ENCODE measurements around the gene RASA3. TPM values are rescaled to one million over a fixed set of nuclear protein-coding genes. Genes with fewer than 3 reads are reported as not detected.

Gene RASA3
- total and polyA plus RNA-seq, 2 donors (not counting 3 experiments of a cell fraction or from before 2014, with no cell fraction given): 26.5 to 53.8 TPM

- Histone ChIP-seq H3K4me1 (ENCODE audit: control insufficient read depth, extremely low read depth, insufficient read depth, low read length) (no peaks in the 10 kb centered on the region), H3K27ac (ENCODE audit: insufficient read depth, low read depth, low read length) (no peak overlapping the region), H3K79me2 (ENCODE audit: control insufficient read depth, insufficient read depth, low read length) (no peaks in the 10 kb centered on the region), H3K9ac (replicated peaks; ENCODE audit: extremely low read depth, insufficient read depth, low read length) (no peak overlapping the region), H2AFZ (ENCODE audit: low read depth, low read length) (no peak overlapping the region), H3K4me3 (replicated peaks in 1 of 3; ENCODE audit: insufficient read depth in 1 of 3, low read depth in 1 of 3, low read length in 3 of 3) (no peak overlapping the region), H3K27me3 (ENCODE audit: control insufficient read depth in 2 of 2, insufficient read depth in 2 of 2, low read length in 2 of 2) (no peaks in the 10 kb centered on the region), H3K9me1 (replicated peaks; ENCODE audit: control insufficient read depth, extremely low read depth, insufficient read depth, low read length) (no peaks in the 10 kb centered on the region), H4K20me1 (replicated peaks; ENCODE audit: control insufficient read depth, extremely low read depth, insufficient read depth, low read length) (no peaks in the 10 kb centered on the region), H3K4me2 (ENCODE audit: insufficient read depth, low read length) (no peak overlapping the region), H3K9me3 (replicated peaks; ENCODE audit: control insufficient read depth, insufficient read depth, low read length) (no peaks in the 10 kb centered on the region), H3K36me3 (ENCODE audit: control insufficient read depth in 2 of 2, extremely low read depth in 1 of 2, insufficient read depth in 2 of 2, low read length in 2 of 2) (peaks cover 13 to 64% of the 10 kb centered on the region in 2 experiments)
- CTCF ChIA-PET: no interaction called here
- DNase-seq (ENCODE audit: low read depth, low spot score) (no peak), FAIRE-seq (no peak)
- TF ChIP-seq EZH2 (IDR thresholded peaks at IDR 0.05; ENCODE audit: borderline replicate concordance, low read depth, low read length, severe bottlenecking) (no peak), CTCF (IDR thresholded peaks at IDR 0.05; ENCODE audit: extremely low read depth in 1 of 2, insufficient read depth in 1 of 2, low read depth in 1 of 2, low read length in 2 of 2) (no peak), FOS (IDR thresholded peaks at IDR 0.05; ENCODE audit: borderline replicate concordance, insufficient read depth, low read length) (no peak), JUN (IDR thresholded peaks at IDR 0.05; ENCODE audit: borderline replicate concordance, insufficient read depth, insufficient read length, low read depth) (no peak), POLR2A (IDR thresholded peaks at IDR 0.05; ENCODE audit: low read depth, low read length) (no peak), POLR2AphosphoS5 (IDR thresholded peaks at IDR 0.05; ENCODE audit: insufficient read depth, low read depth, low read length) (no peak), GATA2 (IDR thresholded peaks at IDR 0.05; ENCODE audit: insufficient read depth, insufficient read length, low read depth, low read length) (no peak), MAX (IDR thresholded peaks at IDR 0.05; ENCODE audit: insufficient read depth, insufficient read length) (no peak), MYC (IDR thresholded peaks at IDR 0.05; ENCODE audit: low read depth, low read length) (no peak)
- no TSS peak for BruUV-seq (replicated peaks)
- intact Hi-C loops (cut with micrococcal nuclease): no loop called here
- dilution Hi-C loops (cut with MboI; ENCODE audit: extremely low pct_ligation_motif_present, low sequenced_read_pairs): no loop called here
- POLR2A ChIA-PET: no interaction called here
These were observed 119.5 kb downstream of the RASA3 start for GRCh38 chr13:114012921-114013320.

All from endothelial cell of umbilical vein (primary cell).